Suprapubic skin (tissue), 4 donors: ENCODE data around the gene SNX24. TPM values are rescaled to one million over a fixed set of nuclear protein-coding genes. Genes with fewer than 3 reads are reported as not detected.

Source experiments
- DNase-seq, 2 donors: peaks; one replicate each; pipeline ENCODE4 v3.0.0-alpha.2; 2019; ENCODE audit warnings: low spot score in 2 of 2
- H3K27ac ChIP-seq: fragments of 200-600 bp; sonication (generic); one replicate; pipeline ENCODE4 v1.5.1; 2019
- H3K27me3 ChIP-seq: fragments of 200-600 bp; sonication (generic); one replicate; pipeline ENCODE4 v1.5.1; 2019
- H3K36me3 ChIP-seq: fragments of 200-600 bp; sonication (generic); one replicate; pipeline ENCODE4 v1.5.1; 2019
- H3K4me1 ChIP-seq: fragments of 200-600 bp; sonication (generic); one replicate; pipeline ENCODE4 v1.5.1; 2019
- H3K4me3 ChIP-seq: fragments of 200-600 bp; sonication (generic); one replicate; pipeline ENCODE4 v1.5.1; 2019; ENCODE audit warnings: mild to moderate bottlenecking
- H3K9me3 ChIP-seq: fragments of 200-600 bp; sonication (generic); one replicate; pipeline ENCODE4 v1.5.1; 2019
- EP300 ChIP-seq: sonication (generic); formaldehyde crosslinking; IDR thresholded peaks from one replicate; pipeline ENCODE4 v1.6.1; 2017; ENCODE audit warnings: antibody characterized with exemption
- POLR2A ChIP-seq, 2 donors: fragments of 450-650 bp; IDR thresholded peaks; one replicate each; pipeline ENCODE4 v1.6.1; 2017; ENCODE audit warnings: antibody characterized with exemption in 2 of 2, mild to moderate bottlenecking in 2 of 2, moderate library complexity in 2 of 2
- POLR2AphosphoS5 ChIP-seq, 3 donors: sonication (generic); formaldehyde crosslinking; IDR thresholded peaks; one replicate each; pipeline ENCODE4 v1.6.1; 2017; ENCODE audit warnings: antibody characterized with exemption in 3 of 3
- WGBS: methylation state at CpG from one replicate; pipeline ENCODE4 v1.1.5; 2018; 5-methylcytosine and 5-hydroxymethylcytosine counted together
- total RNA-seq, 4 donors: library from RNA; depleted of rRNA; stranded (reverse); fragments of >200 nt; gene quantifications; one replicate each; pipeline ENCODE4 v1.1.0, GENCODE V29; 2016
- TF ChIP-seq, protein P1 (sequence below), 2 donors: fragments of 200-600 bp in 1 of 2; fragments of 450-650 bp in 1 of 2; sonication (generic) in 1 of 2; IDR thresholded peaks; one replicate each; pipeline ENCODE4 v1.5.1; 2016 to 2019; ENCODE audit warnings: antibody characterized with exemption in 2 of 2, mild to moderate bottlenecking in 1 of 2, moderate library complexity in 1 of 2

Gene SNX24
- total RNA-seq, 4 donors from 2014 or later = 15.2 to 43.0 (median 25.3) TPM

DNA sequence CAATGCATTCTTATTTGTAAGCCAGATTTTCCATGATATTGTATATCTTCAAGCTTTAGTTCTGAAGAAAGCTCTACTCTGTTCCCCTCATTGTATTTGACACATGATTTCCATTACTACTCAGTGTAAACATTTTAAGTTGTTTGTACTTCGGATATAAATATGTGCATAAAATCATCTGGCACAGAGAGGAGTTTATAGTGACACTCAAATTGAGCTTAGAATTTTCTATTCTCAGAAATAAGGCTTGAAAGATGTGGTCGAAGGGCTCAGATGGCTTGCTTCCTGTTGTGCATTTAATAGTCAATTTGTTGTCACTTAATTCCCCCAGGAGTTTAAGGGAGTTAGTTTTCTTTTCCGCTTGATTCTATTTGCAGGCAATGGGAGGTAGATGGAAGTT, 102.4 kb downstream of the SNX24 start:
- Histone ChIP-seq H3K4me3 (no peak overlapping the region), H3K4me1 (no peaks in the 10 kb centered on the region), H3K27ac (no peak overlapping the region), H3K9me3 (no peaks in the 10 kb centered on the region), H3K36me3 (peaks cover 10% of the 10 kb centered on the region), H3K27me3 (no peaks in the 10 kb centered on the region)
- DNase-seq = no peak
- WGBS = 51% methylated on average over 3 of the region's 3 CpGs
- TF ChIP-seq, protein P1, sequence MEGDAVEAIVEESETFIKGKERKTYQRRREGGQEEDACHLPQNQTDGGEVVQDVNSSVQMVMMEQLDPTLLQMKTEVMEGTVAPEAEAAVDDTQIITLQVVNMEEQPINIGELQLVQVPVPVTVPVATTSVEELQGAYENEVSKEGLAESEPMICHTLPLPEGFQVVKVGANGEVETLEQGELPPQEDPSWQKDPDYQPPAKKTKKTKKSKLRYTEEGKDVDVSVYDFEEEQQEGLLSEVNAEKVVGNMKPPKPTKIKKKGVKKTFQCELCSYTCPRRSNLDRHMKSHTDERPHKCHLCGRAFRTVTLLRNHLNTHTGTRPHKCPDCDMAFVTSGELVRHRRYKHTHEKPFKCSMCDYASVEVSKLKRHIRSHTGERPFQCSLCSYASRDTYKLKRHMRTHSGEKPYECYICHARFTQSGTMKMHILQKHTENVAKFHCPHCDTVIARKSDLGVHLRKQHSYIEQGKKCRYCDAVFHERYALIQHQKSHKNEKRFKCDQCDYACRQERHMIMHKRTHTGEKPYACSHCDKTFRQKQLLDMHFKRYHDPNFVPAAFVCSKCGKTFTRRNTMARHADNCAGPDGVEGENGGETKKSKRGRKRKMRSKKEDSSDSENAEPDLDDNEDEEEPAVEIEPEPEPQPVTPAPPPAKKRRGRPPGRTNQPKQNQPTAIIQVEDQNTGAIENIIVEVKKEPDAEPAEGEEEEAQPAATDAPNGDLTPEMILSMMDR (IDR thresholded peaks at IDR 0.05) = no peak
- TF ChIP-seq EP300 (no peak), POLR2A (IDR thresholded peaks at IDR 0.05) (no peak), POLR2AphosphoS5 (IDR thresholded peaks at IDR 0.05) (no peak)

DNA sequence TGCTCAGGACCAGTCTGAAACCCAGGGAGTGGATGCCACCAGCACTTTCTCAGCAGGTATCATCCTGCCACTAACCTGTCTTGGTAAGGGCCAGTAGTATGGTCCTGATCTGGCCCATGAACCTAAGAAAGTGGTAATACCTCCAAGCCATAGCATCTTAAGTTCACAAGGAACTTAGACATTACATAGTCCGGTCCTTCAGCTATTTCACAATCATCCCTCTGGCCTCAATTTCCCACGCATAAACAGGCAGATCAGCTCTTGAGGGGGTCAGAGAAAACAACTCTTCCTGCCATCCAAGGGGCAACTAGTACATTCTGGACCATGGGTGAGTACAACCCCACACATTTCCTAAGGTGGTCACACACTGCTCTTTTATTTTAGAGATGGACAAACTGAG, 102.9 kb downstream of the SNX24 start:
- Histone ChIP-seq H3K4me1 (no peaks in the 10 kb centered on the region), H3K27ac (no peak overlapping the region), H3K36me3 (peaks cover 10% of the 10 kb centered on the region), H3K27me3 (no peaks in the 10 kb centered on the region), H3K4me3 (no peak overlapping the region), H3K9me3 (no peaks in the 10 kb centered on the region)
- DNase-seq = no peak
- TF ChIP-seq EP300 (no peak), POLR2AphosphoS5 (IDR thresholded peaks at IDR 0.05) (no peak), POLR2A (IDR thresholded peaks at IDR 0.05) (no peak)
- TF ChIP-seq, protein P1 (IDR thresholded peaks at IDR 0.05) = no peak
- 93% methylated on average over 2 of the region's 2 CpGs for WGBS

DNA sequence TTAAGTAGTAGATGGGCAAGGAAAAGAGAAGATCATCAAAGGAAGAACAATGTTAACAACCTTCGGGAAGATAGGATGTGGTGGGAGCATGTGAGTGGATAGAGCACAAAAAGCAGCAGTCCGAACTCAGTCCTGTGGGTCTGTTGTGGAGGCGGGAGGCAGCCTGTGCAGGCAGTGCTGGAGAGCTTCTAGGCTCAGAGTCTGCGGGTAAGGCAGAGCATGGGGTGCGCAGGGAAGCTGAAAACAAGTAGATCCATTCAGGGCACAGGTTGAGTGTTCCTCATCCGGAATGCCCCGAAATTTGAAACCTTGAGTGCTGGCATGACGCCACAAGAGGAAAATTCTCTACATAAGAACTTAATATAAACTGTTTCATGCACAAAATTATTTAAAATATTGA, 106.2 kb downstream of the SNX24 start:
- H3K36me3 ChIP-seq = peaks cover 17% of the 10 kb centered on the region

DNA sequence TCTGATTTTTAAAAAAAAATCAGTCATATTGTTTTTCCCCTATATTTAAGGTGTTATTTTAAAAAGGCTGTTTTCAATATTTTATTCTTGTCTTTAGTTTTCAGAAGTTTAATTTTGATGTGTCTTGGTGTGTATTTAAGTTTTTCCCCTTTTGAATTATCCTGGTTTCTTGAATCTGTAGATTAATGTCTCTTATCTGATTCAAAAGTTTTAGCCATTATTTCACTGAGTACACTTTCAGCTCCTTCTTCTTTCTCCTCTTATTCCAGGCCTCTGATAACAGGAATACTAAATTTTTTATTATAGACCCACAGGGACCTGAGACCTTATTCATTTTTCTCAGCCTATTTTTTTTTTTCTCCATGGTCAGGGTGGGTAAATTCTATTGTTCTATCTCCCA, 109.3 kb downstream of the SNX24 start:
- no peak overlapping the region for H3K27ac ChIP-seq
- TF ChIP-seq, protein P1 (IDR thresholded peaks at IDR 0.05) = no peak
- DNase-seq = no peak

More for the DNA sequence above, 106.2 kb downstream of the SNX24 start:
- WGBS = 91% methylated on average over 8 of the region's 8 CpGs
- no peak overlapping the region for H3K4me3 ChIP-seq
- H3K27ac ChIP-seq = no peak overlapping the region
- no peaks in the 10 kb centered on the region for H3K27me3 ChIP-seq
- TF ChIP-seq, protein P1 (IDR thresholded peaks at IDR 0.05) = no peak
- TF ChIP-seq POLR2A (IDR thresholded peaks at IDR 0.05) = no peak
- no peaks in the 10 kb centered on the region for H3K9me3 ChIP-seq
- DNase-seq = no peak
- H3K4me1 ChIP-seq = no peaks in the 10 kb centered on the region

DNA sequence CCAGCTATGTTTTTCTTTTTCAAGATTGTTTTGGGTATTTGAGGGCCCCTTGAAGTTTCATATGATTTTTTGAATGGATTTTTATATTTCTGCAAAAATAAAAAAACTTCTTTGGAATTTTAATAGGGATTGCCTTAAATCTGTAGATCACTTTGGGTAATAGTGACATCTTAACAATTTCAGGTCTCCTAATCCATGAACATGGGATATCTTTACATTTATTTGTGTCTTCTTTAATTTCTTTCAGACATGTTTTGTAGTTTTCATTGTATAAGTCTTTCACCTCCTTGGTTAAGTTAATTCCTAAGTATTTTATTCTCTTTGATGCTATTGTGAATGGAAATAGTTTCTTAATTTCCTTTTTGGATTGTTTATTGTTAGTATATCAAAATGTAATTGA, 112.0 kb downstream of the SNX24 start:
- H3K27ac ChIP-seq = no peak overlapping the region
- TF ChIP-seq EP300 (no peak), POLR2A (IDR thresholded peaks at IDR 0.05) (no peak), POLR2AphosphoS5 (IDR thresholded peaks at IDR 0.05) (no peak)
- TF ChIP-seq, protein P1 (IDR thresholded peaks at IDR 0.05) = no peak
- no peaks in the 10 kb centered on the region for H3K9me3 ChIP-seq
- H3K4me1 ChIP-seq = no peaks in the 10 kb centered on the region
- no peaks in the 10 kb centered on the region for H3K27me3 ChIP-seq
- H3K36me3 ChIP-seq = peaks cover 7% of the 10 kb centered on the region
- DNase-seq = no peak
- H3K4me3 ChIP-seq = no peak overlapping the region

More for the DNA sequence above, 109.3 kb downstream of the SNX24 start:
- Histone ChIP-seq H3K4me3 (no peak overlapping the region), H3K27me3 (no peaks in the 10 kb centered on the region), H3K9me3 (no peaks in the 10 kb centered on the region), H3K4me1 (no peaks in the 10 kb centered on the region), H3K36me3 (peaks cover 10% of the 10 kb centered on the region)
